ENCODE measurements around the gene LAMA2.

The LAMA2 gene

GRCh38 chr6:129206821-129207220, 323.9 kb downstream of the LAMA2 start:
- WGBS (ENCODE audit: insufficient coverage), result 100% methylated on average over 1 of the region's 5 CpGs
- H3K4me3 ChIP-seq (ENCODE audit: control insufficient read depth in 1 of 7, extremely low read depth in 1 of 7, insufficient read depth in 4 of 7, low read depth in 2 of 7, low read length in 6 of 7), result no peak overlapping the region
- H3K27ac ChIP-seq (ENCODE audit: insufficient read depth in 1 of 2, low read depth in 1 of 2, low read length in 2 of 2, poor library complexity in 1 of 2, severe bottlenecking in 2 of 2), result no peak overlapping the region
- no peaks in the 10 kb centered on the region for H3K4me1 ChIP-seq (ENCODE audit: control extremely low read depth in 1 of 4, control insufficient read depth in 4 of 4, insufficient read depth in 4 of 4, low read length in 3 of 4)
- H3K36me3 ChIP-seq (ENCODE audit: control insufficient read depth in 4 of 4, insufficient read depth in 4 of 4, low read length in 3 of 4), result no peaks in the 10 kb centered on the region
- CTCF ChIA-PET, result no interaction called here
- H3K27me3 ChIP-seq (replicated peaks in 2 of 5; ENCODE audit: control insufficient read depth in 4 of 5, insufficient read depth in 5 of 5, low read length in 4 of 5), result no peaks in the 10 kb centered on the region
- H3K9me3 ChIP-seq (ENCODE audit: control extremely low read depth in 1 of 5, control insufficient read depth in 4 of 5, insufficient read depth in 2 of 5, low read depth in 1 of 5, low read length in 4 of 5), result no peaks in the 10 kb centered on the region
- POLR2A ChIA-PET, result no interaction called here
- DNase-seq, result no peak

DNA sequence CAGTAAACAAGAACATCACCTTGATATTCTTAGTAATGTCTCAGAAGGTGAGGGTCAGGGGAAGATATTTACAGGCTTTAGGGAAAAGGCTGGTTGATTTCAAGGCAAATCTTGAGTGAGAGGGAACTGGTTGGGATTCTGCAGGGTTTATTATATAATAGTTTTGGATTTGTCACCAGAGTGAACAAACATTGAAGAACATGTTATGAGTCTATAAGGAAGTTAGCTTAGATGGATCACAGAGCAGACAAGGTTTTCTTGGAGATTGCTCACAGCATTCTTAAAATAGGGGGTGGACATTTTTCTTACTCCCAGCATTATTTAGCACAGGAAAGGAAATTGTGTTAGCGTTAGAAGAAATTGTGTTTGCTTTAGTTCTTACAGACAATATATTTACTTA, 324.9 kb downstream of the LAMA2 start:
- H3K27ac ChIP-seq (ENCODE audit: insufficient read depth in 1 of 2, low read depth in 1 of 2, low read length in 2 of 2, poor library complexity in 1 of 2, severe bottlenecking in 2 of 2), result no peak overlapping the region
- H3K27me3 ChIP-seq (replicated peaks in 2 of 5; ENCODE audit: control insufficient read depth in 4 of 5, insufficient read depth in 5 of 5, low read length in 4 of 5), result no peaks in the 10 kb centered on the region
- ChIA-PET CTCF (no interaction called here), POLR2A (no interaction called here)
- no peaks in the 10 kb centered on the region for H3K4me1 ChIP-seq (ENCODE audit: control extremely low read depth in 1 of 4, control insufficient read depth in 4 of 4, insufficient read depth in 4 of 4, low read length in 3 of 4)
- DNase-seq, result no peak
- H3K9me3 ChIP-seq (ENCODE audit: control extremely low read depth in 1 of 5, control insufficient read depth in 4 of 5, insufficient read depth in 2 of 5, low read depth in 1 of 5, low read length in 4 of 5), result no peaks in the 10 kb centered on the region
- no peaks in the 10 kb centered on the region for H3K36me3 ChIP-seq (ENCODE audit: control insufficient read depth in 4 of 4, insufficient read depth in 4 of 4, low read length in 3 of 4)
- no peak overlapping the region for H3K4me3 ChIP-seq (ENCODE audit: control insufficient read depth in 1 of 7, extremely low read depth in 1 of 7, insufficient read depth in 4 of 7, low read depth in 2 of 7, low read length in 6 of 7)
- no CpG with 5 or more reads among the region's 1 CpG for WGBS (ENCODE audit: insufficient coverage)

DNA sequence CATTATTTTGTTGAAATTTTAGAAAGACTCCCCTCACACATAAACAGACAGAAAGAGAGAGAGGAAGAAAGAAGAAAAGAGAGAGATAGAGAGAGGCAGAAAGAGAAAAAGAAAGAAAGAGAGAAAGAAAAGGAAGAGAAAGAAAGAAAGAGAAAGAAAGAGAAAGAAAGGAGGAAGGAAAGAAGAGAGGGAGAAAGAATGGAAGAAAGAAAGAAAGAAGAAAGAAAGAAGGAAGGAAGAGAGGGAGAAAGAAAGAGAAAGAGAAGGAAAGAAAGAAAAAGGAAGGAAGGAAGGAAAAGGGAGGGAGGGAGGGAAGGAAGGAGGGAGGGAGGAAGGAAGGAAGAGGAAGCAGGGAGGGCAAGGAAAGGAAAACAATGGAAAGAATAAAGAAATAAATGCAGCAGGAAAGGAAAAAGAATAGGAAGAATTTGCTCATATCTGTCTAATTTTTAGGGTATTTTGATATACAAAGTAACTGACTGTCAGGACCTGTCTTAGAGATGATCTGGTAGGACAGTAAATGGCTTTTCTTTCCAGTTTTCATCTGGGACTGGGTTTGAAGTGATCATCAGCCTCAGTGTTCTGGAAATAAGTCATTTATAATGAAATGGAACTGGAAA, 325.6 kb downstream of the LAMA2 start:
- ChIA-PET POLR2A (no interaction called here), CTCF (no interaction called here)
- Histone ChIP-seq H3K4me3 (ENCODE audit: control insufficient read depth in 1 of 7, extremely low read depth in 1 of 7, insufficient read depth in 4 of 7, low read depth in 2 of 7, low read length in 6 of 7) (no peak overlapping the region), H3K27ac (ENCODE audit: insufficient read depth in 1 of 2, low read depth in 1 of 2, low read length in 2 of 2, poor library complexity in 1 of 2, severe bottlenecking in 2 of 2) (no peak overlapping the region), H3K4me1 (ENCODE audit: control extremely low read depth in 1 of 4, control insufficient read depth in 4 of 4, insufficient read depth in 4 of 4, low read length in 3 of 4) (no peaks in the 10 kb centered on the region), H3K9me3 (ENCODE audit: control extremely low read depth in 1 of 5, control insufficient read depth in 4 of 5, insufficient read depth in 2 of 5, low read depth in 1 of 5, low read length in 4 of 5) (no peaks in the 10 kb centered on the region), H3K27me3 (replicated peaks in 2 of 5; ENCODE audit: control insufficient read depth in 4 of 5, insufficient read depth in 5 of 5, low read length in 4 of 5) (no peaks in the 10 kb centered on the region), H3K36me3 (ENCODE audit: control insufficient read depth in 4 of 4, insufficient read depth in 4 of 4, low read length in 3 of 4) (no peaks in the 10 kb centered on the region)
- DNase-seq, result no peak

DNA sequence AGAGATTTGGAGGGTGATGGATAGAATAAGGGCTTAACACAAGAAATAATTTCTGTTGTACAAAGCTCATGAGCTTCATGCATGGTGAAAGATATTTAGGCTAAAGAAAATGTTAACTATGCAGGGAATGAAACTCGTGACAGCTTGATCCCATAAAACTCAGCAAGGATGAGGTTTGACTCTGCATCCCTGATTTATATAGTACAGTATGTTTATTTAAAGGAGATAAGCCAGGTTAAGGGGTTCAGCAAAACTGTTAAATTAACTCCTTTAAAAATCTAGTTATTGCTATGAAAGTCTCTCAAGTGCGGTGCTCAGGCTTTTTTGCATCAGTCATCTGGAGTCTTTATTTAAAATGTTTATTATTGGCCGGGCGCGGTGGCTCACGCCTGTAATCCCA, 326.4 kb downstream of the LAMA2 start:
- no peak overlapping the region for H3K4me3 ChIP-seq (ENCODE audit: control insufficient read depth in 1 of 7, extremely low read depth in 1 of 7, insufficient read depth in 4 of 7, low read depth in 2 of 7, low read length in 6 of 7)
- no peaks in the 10 kb centered on the region for H3K9me3 ChIP-seq (ENCODE audit: control extremely low read depth in 1 of 5, control insufficient read depth in 4 of 5, insufficient read depth in 2 of 5, low read depth in 1 of 5, low read length in 4 of 5)
- DNase-seq, result no peak
- H3K36me3 ChIP-seq (ENCODE audit: control insufficient read depth in 4 of 4, insufficient read depth in 4 of 4, low read length in 3 of 4), result no peaks in the 10 kb centered on the region
- H3K4me1 ChIP-seq (ENCODE audit: control extremely low read depth in 1 of 4, control insufficient read depth in 4 of 4, insufficient read depth in 4 of 4, low read length in 3 of 4), result no peaks in the 10 kb centered on the region
- POLR2A ChIA-PET, result no interaction called here
- no CpG with 5 or more reads among the region's 6 CpGs for WGBS (ENCODE audit: insufficient coverage)
- H3K27me3 ChIP-seq (replicated peaks in 2 of 5; ENCODE audit: control insufficient read depth in 4 of 5, insufficient read depth in 5 of 5, low read length in 4 of 5), result no peaks in the 10 kb centered on the region
- no peak overlapping the region for H3K27ac ChIP-seq (ENCODE audit: insufficient read depth in 1 of 2, low read depth in 1 of 2, low read length in 2 of 2, poor library complexity in 1 of 2, severe bottlenecking in 2 of 2)
- CTCF ChIA-PET, result no interaction called here

- ChIA-PET CTCF (no interaction called here), POLR2A (no interaction called here)
- no peak for DNase-seq
- Histone ChIP-seq H3K27me3 (replicated peaks in 2 of 5; ENCODE audit: control insufficient read depth in 4 of 5, insufficient read depth in 5 of 5, low read length in 4 of 5) (no peaks in the 10 kb centered on the region), H3K4me3 (ENCODE audit: control insufficient read depth in 1 of 7, extremely low read depth in 1 of 7, insufficient read depth in 4 of 7, low read depth in 2 of 7, low read length in 6 of 7) (no peak overlapping the region), H3K9me3 (ENCODE audit: control extremely low read depth in 1 of 5, control insufficient read depth in 4 of 5, insufficient read depth in 2 of 5, low read depth in 1 of 5, low read length in 4 of 5) (no peaks in the 10 kb centered on the region), H3K4me1 (ENCODE audit: control extremely low read depth in 1 of 4, control insufficient read depth in 4 of 4, insufficient read depth in 4 of 4, low read length in 3 of 4) (no peaks in the 10 kb centered on the region), H3K27ac (ENCODE audit: insufficient read depth in 1 of 2, low read depth in 1 of 2, low read length in 2 of 2, poor library complexity in 1 of 2, severe bottlenecking in 2 of 2) (no peak overlapping the region), H3K36me3 (ENCODE audit: control insufficient read depth in 4 of 4, insufficient read depth in 4 of 4, low read length in 3 of 4) (no peaks in the 10 kb centered on the region)
- WGBS (ENCODE audit: insufficient coverage), result 91% methylated on average over 3 of the region's 4 CpGs
Measured at GRCh38 chr6:129210684-129211083, 327.7 kb downstream of the LAMA2 start.

GRCh38 chr6:129211626-129212025, 328.7 kb downstream of the LAMA2 start:
- no peaks in the 10 kb centered on the region for H3K36me3 ChIP-seq (ENCODE audit: control insufficient read depth in 4 of 4, insufficient read depth in 4 of 4, low read length in 3 of 4)
- POLR2A ChIA-PET, result no interaction called here
- H3K4me3 ChIP-seq (ENCODE audit: control insufficient read depth in 1 of 7, extremely low read depth in 1 of 7, insufficient read depth in 4 of 7, low read depth in 2 of 7, low read length in 6 of 7), result no peak overlapping the region
- no CpG with 5 or more reads among the region's 1 CpG for WGBS (ENCODE audit: insufficient coverage)
- no peaks in the 10 kb centered on the region for H3K9me3 ChIP-seq (ENCODE audit: control extremely low read depth in 1 of 5, control insufficient read depth in 4 of 5, insufficient read depth in 2 of 5, low read depth in 1 of 5, low read length in 4 of 5)
- CTCF ChIA-PET, result no interaction called here
- H3K4me1 ChIP-seq (ENCODE audit: control extremely low read depth in 1 of 4, control insufficient read depth in 4 of 4, insufficient read depth in 4 of 4, low read length in 3 of 4), result no peaks in the 10 kb centered on the region
- no peak for DNase-seq
- H3K27ac ChIP-seq (ENCODE audit: insufficient read depth in 1 of 2, low read depth in 1 of 2, low read length in 2 of 2, poor library complexity in 1 of 2, severe bottlenecking in 2 of 2), result no peak overlapping the region
- H3K27me3 ChIP-seq (replicated peaks in 2 of 5; ENCODE audit: control insufficient read depth in 4 of 5, insufficient read depth in 5 of 5, low read length in 4 of 5), result no peaks in the 10 kb centered on the region

- H3K4me3 ChIP-seq (ENCODE audit: control insufficient read depth in 1 of 7, extremely low read depth in 1 of 7, insufficient read depth in 4 of 7, low read depth in 2 of 7, low read length in 6 of 7), result no peak overlapping the region
- no peak overlapping the region for H3K27ac ChIP-seq (ENCODE audit: insufficient read depth in 1 of 2, low read depth in 1 of 2, low read length in 2 of 2, poor library complexity in 1 of 2, severe bottlenecking in 2 of 2)
- ChIA-PET POLR2A (no interaction called here), CTCF (no interaction called here)
- no peaks in the 10 kb centered on the region for H3K4me1 ChIP-seq (ENCODE audit: control extremely low read depth in 1 of 4, control insufficient read depth in 4 of 4, insufficient read depth in 4 of 4, low read length in 3 of 4)
- WGBS (ENCODE audit: insufficient coverage), result 90% methylated on average over 2 of the region's 3 CpGs
- DNase-seq, result no peak
- H3K9me3 ChIP-seq (ENCODE audit: control extremely low read depth in 1 of 5, control insufficient read depth in 4 of 5, insufficient read depth in 2 of 5, low read depth in 1 of 5, low read length in 4 of 5), result no peaks in the 10 kb centered on the region
- no peaks in the 10 kb centered on the region for H3K36me3 ChIP-seq (ENCODE audit: control insufficient read depth in 4 of 4, insufficient read depth in 4 of 4, low read length in 3 of 4)
- no peaks in the 10 kb centered on the region for H3K27me3 ChIP-seq (replicated peaks in 2 of 5; ENCODE audit: control insufficient read depth in 4 of 5, insufficient read depth in 5 of 5, low read length in 4 of 5)
Measured at GRCh38 chr6:129212081-129212480, 329.1 kb downstream of the LAMA2 start.

Measured in common myeloid progenitor, CD34-positive (primary cell).